SIG-M5 treated with dmso at 0.1 percent for 504 hours (cell line): Measurements from ENCODE around the gene NTRK3.

Source experiments
- DNase-seq: peaks from one replicate; lab custom pipeline; 2025; ENCODE audit not compliant: unreplicated experiment; lab: John Stamatoyannopoulos, UW

The NTRK3 gene

DNA sequence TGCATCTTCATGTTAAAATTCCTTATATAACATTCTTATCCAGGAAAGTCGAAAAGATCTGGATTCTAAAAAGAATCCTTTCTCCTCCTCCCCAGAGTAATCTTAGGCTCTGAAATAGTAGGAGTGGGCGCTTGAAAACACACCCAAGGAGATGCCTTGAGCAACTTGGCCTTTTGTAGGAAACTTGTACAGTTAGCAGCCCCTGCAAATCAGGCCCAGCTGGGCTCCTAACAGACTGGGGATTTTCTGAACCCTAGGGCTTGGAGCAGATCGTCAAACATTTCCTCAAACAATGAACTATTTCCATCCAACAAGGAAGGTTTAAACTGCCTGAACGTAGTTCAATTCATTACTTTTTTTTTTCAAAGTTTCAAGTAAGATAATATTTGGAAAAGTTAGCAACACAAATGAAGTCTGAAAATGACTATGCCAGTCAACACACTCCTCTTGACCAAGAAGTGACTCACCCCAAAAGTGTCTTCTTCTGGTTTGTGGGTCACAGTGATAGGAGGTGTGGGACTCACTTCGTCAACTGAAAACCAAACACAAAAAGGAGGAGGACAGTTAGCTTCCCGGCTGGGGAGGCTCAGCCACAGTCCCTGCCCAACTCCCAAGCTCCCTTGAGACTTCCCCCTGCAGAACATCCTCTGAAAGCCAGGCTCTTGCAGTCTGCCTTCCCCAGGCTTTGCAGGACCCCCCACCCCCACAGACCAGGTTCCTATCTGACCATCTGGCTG is 129.7 kb downstream of the NTRK3 start:
- DNase-seq = no peak

DNA sequence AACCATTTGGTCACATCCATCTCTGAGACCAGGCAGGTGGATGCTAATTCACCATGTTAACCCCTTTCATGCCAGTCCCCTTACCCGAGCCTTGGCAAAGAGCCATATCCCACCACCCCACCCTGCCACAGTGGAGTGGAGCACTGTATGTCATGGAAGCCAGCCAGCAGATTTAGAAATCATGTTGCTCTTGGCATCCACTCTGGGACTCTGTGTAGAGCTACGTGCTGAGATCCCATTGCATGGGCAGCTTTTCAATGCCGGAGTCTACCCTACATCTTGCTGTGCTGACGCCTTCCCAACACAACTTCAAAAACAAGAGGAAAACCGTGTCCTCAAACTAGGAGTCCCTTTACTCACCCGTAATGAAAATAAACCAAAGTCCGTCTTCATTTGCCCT is 131.0 kb downstream of the NTRK3 start:
- DNase-seq = no peak

DNA sequence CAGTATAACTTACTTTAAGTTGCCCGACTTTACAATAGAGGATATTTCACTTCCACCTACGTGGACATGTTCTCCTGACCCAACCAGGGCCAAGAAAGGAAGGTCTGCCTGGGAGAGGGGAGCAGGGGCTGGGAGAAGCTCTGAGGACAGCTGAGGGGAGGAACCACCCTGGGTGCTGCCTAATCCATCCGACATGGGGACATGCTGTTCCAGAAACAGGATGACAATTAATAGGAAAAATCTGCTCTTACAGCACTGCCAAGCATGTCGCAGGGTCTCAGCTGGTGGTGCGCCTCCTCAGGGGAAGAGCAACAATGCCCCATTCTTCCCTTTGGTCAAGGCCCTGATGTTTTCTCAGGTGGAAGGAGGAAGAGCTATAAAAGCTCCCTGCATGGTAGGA is 132.3 kb downstream of the NTRK3 start:
- no peak for DNase-seq

DNA sequence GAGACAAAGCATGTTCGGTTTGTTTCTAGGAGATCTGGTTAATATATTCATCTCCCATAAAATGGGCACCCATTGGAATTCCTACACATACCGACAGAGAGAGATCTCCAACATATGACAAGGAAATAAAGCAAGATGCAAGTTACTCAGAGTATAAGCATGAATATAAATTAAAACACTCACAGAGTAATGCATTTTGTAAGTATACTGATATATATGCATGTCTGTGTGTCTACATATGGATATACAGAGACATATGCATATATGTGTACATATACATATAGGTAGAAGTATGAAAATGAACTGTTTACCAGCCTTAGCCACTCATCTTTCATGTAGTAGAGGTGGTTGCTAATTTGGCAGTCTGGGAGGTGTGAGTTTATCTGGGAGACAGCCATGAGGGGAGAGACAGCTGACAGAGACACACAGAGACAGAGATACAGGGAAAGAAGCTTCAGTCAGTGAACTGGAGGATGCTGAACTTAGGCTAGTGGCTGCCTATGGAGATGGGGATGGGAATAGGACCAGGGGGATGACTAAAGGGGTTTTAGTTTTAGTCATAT is 134.5 kb downstream of the NTRK3 start:
- DNase-seq = no peak

DNA sequence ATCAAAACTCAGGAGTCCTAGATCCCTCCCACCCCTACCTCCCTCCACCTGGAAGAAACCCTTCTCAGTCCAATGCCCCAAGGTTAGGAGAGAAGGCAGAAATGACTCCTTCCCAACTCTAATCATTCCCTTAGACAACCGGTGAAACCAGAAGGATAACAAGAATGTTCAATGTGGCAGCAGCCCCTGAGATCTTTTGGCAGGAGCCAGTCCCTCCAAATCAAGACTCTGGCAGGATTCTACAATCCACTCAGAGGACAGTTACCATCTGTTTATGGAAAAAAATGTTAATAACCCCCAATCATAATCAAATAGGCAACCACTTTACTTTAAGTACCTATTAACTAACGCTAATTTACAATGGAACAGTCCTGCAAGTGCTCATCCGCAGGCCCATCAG is 136.5 kb downstream of the NTRK3 start:
- DNase-seq = no peak

DNA sequence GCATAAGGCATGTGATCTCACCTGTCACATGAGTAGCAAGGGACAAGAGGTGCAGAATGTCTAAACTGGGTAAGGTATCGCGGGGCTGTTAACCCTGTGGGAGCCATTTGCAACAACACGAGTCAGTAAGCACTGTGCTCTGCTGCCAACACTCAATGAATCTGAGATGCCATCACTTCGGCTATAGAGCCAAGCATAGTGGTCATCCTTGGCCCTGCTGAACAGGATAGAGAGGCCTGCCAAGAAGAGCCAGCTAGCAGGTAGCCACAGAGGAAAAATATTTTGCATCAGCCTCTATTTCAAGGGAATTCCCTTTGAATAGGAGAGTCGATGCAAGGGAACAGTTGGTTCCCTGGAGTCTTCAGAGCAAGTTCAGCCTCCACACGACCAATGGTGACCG is 137.8 kb downstream of the NTRK3 start:
- DNase-seq = no peak

DNA sequence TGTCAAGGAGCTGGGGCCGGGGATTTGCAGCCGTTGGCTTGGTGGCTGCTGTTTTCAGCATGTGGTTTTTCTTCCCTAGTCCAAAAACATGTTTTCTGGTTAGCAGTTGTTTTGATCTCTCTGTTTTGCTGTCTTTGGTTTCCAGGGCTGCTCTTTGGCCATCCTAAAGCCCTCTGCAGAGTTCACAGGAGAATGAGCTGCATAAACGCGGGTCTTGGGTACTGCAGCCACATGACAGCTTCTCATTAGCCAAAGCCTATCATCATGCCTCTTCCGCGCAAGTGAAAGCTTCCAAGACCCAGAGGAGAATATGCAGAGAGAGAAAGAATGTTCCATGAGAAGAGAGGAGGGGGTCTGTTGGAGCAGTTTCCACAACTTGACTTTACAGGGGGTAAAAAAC is 138.5 kb downstream of the NTRK3 start:
- no peak for DNase-seq

DNA sequence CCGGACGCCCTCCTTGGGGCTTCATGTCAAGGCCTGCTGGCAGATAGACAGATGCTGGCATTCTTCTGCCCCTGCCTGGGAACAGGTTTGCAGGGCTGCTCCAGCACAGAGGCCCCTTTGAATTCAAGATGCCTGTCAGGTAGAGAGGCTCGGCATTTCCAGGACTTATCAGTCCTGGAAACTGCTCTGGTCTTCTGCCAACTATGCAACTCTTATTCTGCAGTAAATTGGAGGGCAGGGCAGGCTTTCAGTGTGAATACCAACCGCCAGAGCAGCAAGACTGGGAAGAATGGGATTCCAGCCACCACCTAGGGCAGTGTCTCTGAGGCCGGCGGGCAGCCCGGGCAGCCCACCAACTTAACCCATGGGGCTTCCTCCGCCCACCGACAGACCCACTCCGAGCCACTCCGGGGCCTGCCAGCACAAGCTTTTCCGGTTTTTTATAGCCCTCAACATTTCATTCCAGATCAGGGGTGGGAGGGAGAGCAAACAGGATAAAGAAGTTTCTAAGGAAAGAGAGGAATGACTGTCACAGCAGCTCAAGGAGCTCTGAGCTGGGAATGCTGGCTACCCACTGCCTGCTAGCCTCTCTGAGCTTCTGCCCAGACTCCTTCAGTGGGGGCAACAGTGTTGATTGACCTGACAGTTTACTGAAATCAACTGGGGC is 140.9 kb downstream of the NTRK3 start:
- DNase-seq = no peak

DNA sequence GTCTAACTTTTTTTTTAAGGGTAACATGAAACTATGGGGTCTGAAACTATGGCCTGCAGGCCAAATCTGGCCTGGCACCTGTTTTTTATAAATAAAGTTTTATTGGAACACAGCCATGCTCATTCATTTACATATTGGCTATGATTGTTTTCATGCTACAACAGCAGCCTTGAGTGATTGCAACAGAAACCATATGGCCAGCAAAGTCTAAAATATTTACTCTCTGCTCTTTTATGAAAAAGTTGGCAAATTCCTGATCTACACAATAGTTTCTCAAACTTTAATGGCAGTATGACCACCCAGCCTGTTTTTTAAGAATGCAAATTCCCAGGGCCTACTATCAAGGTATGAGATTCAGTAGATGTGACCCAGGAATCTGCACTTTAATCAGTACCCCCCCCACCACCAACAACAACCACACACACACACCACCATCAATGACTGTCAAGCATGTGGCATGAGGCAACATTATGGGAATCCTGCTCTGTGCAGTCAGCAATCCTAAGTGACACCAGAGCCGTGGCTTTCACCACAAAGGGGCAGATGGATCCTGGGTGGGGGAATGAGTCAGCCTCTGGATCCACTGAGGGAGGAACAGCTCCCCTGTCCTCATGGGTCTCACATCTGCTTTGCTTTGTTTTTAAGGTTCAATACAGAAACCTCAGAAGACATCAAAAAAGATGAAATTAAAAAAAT is 142.8 kb downstream of the NTRK3 start:
- no peak for DNase-seq

DNA sequence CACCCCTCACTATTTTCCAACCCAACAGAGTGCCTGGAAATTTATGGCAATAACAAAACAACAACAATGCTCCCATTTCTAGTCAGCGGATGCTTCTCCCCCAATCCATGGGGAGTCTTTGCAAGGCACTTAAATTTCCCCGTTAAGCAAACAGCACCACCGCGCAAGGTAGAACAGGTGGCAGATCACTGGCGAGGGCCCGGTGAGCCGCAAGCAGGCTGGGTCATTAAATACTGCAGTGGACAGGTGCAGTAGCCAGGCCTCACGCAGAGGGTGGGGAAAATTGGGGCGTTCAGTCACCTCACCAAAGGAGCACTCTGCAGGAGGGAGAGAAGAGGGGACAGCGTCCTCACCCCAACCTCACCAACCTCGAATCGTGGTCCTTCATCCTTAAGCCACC is 147.5 kb downstream of the NTRK3 start:
- no peak for DNase-seq

DNA sequence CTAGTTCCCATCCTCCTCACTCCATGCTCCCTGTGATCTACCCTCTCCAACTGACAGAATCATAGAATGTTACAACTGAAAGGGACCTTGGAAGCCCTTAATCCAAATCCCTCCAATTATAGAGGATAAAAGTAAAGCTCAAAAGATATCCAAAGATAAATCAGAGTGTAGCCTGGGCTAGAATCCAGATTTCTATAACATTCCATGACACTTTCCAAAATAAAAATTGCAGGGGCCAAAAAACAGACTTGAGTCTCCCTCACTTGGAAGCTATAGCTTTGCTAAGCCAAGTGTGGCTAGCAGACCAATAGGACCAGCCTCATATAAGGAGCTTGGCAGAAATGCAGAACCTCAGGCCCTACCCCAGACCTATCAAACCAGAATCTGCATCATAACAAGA is 148.1 kb downstream of the NTRK3 start:
- no peak for DNase-seq

DNA sequence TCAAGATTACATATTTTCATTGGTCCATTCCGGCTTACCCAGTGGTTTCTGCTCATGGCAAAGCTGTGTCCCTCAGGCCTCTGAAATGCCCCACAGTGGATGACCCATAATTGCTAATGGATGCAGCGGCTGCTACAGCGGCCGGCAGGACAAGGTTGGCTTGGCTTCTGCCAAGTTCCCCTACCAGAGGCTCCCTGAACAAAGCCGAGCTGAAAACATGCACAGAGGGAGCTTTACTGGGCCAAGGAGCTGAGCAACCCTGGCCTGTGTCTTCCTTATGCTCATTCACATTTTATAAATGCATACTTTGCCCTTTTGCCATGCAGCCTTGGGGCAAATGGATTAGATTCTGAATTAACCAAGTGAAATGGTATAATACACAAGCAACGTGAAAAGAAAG is 150.5 kb downstream of the NTRK3 start:
- DNase-seq = no peak

DNA sequence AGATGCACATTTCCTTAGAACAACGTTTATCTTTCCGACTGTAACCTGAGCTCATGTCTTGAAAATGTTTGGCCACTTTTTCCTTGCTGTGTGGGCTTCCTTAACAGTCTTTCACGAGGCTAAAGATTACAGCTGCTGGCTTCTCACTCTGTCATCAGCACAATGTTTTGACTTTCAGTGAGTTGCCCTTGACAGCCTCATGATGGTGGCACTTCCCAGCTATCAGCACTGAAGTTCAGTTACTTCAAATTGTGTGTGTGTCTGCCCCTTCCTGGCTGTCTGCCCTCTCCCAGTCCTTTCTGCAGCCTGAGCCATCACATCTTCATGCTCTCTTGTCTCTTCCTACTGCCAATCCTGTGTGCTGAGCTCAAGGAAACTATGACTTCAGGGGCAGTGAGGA is 152.2 kb downstream of the NTRK3 start:
- DNase-seq = no peak

DNA sequence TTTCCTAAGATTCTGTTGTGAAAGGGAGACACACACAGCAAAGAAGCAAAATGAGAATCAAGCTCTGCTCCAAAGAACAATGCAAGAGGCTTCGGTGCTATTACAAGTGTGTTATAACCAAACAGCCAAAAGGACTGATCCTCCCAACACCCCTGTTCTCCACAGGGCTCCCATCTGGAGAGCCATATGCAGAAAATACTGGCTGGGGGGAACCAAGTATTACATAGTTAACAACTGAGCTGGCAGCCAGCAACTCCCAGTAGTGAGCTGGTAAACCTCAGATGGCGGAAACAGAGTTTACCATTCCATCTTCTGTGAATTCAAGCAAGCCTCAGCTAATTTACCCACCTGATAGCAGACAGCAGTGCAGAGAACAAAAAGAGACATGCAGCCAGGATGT is 156.4 kb downstream of the NTRK3 start:
- DNase-seq = no peak

DNA sequence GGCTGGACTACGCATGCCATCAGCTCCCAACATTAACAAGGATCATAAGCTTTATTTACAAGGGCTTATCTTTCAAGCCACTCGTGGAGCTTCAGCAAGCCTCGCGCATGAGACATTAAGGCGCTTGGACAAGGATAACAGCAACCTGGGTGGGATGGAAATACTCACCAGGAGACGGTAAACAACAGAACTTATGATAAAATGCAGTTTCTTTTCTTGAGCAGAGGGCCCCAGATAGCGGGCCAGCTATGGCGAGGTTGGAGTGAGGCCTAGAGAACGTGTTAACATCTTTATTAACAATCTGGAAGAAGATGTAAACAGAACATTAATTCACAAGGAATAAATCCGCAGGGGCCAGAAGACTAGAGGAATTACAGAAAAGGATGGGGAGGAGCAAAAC is 158.2 kb downstream of the NTRK3 start:
- DNase-seq = no peak

DNA sequence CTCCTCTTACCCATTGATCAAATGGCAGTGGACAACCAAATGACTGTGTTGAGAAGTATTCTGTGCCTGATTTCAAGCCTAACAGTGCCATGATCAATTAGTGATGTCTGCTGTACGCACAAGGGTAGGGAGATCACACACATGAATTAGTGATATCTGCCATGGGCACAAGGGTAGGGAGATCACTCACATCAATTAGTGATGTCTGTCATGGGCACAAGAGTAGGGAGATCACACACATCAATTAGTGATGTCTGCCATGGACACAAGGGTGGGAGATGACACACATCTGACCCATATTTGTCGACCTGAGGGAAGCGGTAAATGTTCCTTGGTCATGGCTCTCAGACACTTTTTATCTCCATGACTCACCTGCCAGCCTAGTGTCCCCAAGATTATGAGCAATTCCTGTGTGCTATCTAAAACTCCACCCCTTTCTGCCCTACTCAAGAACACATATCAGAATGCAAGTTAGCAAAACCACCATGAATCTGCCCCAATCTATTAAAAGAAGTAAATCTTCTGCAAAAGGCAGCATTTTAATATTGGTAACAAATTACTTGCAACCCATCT is 165.0 kb downstream of the NTRK3 start:
- no peak for DNase-seq

DNA sequence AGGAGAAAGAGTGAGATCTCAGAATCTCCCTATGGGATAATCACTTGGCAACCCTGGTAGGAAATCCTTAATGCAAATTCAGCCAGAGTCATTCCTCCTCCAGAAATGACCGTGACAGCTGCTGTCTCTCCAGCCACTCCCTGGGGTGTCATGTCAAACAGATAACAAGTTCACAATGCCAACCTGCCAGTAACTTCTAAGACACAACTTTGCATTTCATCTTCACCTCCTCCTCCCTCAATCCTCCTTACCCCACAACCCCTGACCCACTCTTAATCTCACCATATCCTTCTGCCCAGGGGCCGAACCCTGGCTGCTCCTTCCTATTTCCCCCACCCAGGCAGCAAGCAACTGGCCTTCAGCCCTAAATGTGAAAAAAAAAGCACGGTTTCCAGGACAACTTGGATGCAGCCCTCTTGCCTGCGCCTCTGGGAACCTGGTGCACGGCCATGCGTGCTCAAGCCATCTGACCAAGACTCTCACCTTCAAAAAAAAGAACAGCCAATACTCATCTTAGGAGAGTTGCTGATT is 166.0 kb downstream of the NTRK3 start:
- no peak for DNase-seq

DNA sequence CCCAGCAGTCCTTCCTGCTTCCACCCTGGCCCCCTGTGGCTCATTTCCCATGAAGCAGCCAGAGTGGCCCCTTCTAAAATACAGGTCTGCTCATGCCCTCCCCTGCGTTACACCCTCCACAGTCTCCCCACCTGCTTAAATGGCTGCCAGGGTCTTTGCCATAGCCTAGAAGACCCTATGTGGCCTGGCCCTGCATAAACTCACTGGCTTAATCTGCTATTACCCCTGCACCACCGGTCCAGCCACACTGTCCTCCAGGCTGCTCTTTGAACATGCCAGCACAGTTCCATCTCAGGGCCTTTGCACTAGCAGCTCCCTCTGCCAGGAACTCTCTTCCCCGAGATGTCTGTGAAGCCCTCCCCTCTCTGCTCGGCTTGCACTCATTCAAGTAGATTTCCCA is 166.8 kb downstream of the NTRK3 start:
- no peak for DNase-seq

DNA sequence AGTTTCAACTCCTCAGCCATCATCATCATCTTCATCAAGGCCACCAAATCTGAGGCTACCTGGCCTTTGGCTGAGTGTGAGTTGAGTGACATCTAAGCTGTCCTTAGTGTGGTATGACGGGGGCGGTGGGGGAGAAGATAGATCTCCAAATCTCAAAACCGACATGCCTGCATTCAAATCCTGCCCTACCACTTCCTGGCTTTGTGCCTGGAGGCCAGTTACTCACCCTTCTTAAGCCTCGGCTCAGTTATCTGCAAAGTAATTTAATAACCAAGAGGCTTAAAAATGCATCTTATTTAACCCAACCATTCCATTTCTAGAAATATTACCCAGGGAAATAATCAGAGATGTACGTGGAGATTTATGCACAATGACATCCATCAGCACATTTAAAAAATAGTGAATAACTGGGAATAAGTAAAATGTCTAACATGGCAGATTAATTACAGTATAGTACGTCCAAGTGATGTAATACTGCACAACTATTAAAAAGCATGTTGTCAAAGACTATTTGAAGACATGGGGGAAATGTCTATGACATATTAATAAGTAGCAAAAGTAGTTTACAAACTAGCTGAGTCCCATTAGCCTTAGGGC is 167.4 kb downstream of the NTRK3 start:
- DNase-seq = no peak

DNA sequence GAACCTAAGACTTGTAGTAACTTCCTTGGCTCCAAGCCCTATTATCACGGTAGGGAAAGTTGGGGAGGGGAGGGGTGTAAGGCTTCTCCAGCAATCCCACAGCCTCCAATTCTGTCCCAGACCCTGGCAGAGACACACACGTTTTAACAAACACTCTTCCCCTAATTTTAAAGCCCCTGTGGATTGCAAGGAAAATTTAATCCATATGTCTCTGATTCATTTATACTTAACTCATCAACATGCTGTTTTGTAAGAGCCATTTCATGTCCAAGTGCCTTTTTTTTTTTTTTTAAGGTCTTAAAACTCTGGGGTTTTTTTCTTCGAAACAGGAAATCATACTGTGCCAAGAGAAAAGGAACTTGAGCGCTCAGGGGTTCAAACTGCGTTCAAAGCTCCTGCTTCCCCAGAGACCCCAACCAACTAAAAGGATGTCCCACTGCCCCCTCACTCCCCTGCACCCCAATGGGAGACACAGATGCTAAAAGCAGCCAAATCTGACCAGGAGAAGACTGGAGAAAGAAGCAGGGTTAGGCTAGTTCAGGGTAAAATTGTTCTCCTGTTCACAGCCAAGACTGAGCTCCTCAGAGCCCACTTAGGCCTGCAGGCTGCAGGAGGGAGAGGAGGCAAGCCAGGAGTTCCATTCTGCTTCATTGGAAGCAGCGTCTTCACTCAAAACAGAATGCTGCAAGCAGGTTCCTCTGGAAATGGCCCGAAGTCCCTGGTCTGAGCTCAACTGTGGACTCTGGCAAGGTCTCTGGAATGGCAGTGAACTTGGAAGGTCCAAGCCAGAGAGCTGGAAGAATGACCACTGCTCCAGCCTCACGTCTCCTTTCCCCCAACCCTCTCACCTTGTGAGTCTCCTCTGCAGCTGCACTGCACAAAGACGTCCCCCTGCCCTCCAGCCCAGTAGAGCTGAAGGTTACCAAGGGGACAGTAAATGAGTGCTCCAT is 172.5 kb downstream of the NTRK3 start:
- no peak for DNase-seq
